Measurements from ENCODE around the gene TSPEAR.
"Not testable (repeated sequence)": the region's sequence is repeated elsewhere in the genome, so short reads cannot be mapped to it uniquely, and the experiment has no call there.

The TSPEAR gene

DNA sequence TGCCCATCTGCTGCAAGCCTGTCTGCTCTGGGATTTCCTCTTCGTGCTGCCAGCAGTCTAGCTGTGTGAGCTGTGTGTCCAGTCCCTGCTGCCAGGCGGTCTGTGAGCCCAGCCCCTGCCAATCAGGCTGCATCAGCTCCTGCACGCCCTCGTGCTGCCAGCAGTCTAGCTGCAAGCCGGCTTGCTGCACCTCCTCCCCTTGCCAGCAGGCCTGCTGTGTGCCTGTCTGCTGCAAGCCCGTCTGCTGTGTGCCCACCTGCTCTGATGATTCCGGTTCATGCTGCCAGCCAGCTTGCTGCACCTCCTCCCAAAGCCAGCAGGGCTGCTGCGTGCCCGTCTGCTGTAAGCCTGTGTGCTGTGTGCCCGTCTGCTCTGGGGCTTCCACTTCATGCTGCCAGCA is 110.3 kb downstream of the TSPEAR start:
- not testable (repeated sequence) for DNase-seq

DNA sequence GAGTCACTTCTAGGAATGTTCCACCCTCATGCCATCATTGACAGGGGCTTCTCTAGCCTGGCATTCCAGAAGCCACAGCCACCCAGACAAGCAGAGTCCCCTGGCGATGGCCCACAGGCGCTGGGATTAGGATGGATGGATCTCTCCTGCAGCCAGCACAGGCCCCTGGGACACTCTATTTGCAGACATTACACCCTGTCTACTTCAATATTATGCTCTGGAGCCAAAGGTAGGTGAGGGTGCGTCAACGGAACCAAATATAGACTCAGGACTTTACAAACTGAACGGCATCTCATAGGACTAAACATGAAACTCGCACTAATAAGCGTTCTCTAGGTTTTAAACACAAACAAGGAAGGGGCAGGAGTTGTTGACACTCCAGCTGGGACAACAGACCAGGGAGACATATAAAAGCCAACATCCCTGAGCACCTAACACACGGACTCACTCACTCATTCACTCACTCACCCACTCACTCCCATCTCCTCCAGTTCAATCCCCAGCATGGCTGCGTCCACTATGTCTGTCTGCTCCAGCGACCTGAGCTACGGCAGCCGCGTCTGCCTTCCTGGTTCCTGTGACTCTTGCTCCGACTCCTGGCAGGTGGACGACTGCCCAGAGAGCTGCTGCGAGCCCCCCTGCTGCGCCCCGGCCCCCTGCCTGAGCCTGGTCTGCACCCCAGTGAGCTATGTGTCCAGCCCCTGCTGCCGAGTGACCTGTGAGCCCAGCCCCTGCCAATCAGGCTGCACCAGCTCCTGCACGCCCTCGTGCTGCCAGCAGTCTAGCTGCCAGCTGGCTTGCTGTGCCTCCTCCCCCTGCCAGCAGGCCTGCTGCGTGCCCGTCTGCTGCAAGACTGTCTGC is 111.0 kb downstream of the TSPEAR start, which contains the start of gene KRTAP10-7:
TSS of gene KRTAP10-7 (plus strand) at position 480 of the 861 bp plus-strand sequence. CDS start at position 505, 25 bp downstream.
- DNase-seq = not testable (repeated sequence)

DNA sequence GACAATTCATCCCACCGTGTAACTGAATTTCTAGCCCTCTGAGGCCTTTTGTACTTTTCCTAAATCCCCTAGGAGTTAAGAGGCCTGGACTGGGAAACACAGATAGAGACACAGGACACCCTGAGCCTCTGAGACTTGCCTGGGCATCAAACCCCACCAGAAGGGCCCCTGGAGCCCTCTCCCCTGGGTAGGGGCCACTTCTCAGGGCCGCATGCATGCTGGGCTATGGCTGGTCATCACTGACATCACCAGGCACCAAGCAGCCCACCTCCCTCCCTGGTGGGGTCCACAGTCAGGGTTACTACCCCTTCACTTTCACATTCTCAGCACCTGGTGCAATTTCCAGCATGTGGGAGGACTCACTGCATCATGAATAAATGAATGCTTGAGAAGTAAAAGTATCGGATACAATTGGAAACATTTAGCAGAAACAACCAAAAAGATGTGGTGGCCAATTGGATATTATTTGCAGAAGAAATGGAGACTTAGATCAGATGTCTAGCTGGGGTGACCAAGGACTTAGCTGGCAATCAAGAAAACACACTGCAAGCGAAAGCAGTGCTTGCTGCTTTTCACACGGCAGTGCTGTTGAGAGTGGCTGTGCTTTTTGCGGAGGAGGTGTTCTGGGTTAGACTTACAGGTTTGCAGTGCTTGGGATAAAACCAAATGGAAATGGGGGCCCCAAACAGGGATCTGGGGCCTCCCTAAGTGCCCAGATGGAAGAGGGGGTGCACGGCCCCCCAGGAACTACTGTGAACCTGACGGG is 111.9 kb downstream of the TSPEAR start:
- DNase-seq = no peak

DNA sequence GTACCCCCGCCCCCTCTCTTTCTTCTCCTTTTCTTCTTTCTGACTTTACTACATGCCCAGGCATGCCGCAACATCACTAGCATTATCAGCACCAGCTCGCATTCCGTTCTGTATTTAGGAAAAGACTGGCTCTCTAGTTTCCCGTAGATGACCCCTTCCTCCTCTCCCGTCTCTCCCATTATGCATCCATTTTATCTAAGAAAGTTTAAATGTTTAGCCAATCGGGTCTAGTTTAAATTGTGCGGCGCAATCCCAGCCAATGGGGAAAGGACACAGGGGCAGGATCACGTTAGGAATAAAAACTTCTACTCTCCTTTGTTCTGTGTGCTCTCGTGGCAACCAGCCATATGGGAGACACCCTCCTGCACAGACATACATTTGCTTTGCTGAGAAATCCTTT is 113.3 kb downstream of the TSPEAR start:
- DNase-seq = no peak

DNA sequence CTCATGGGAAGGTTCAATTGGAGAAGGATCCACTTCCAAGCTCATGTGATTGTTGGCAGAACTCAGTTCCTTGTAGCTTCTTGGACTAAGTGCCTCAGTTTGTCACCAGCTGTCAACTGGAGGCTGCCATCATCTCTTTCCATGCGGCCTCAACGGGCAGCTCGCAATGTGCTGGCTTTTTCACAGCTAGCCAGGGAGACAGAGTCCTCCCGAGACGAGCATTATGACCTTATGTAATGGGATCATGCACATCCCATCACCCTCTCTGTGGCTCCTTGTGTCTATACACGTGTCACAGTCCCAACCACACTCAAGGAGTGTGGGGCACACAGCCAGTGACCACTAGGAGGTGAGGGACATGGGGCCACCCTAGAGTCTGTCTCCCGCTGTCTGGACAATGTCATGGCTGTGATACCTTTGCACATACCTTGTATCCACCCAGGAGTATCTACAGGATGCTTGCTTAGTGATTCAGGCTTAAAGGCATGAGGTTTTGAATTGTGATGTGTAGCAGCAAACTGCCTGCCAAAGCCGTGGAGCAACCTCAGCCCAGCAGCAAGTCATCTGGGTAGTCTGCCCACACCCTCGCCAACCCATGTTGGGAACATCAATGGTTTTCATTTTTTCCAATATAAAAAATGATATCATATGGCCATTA is 115.2 kb downstream of the TSPEAR start:
- no peak for DNase-seq

DNA sequence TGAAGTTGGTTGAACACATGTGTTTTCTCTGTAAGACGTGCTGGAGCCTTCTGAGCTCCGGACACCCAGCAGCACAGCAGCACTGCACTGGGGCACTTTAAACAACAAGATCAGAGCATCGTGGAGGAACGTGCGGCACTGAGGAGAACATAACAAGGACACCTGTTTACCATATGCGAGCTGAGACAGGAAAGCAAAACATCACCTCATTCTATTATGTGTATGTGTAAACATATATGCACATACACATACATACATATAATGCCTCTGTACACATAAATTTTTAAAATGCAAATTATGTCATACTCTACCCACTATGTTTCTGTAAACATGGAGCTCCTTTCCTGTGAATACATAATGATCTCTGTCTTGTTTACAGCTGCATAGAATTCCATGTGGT is 115.8 kb downstream of the TSPEAR start:
- no peak for DNase-seq

DNA sequence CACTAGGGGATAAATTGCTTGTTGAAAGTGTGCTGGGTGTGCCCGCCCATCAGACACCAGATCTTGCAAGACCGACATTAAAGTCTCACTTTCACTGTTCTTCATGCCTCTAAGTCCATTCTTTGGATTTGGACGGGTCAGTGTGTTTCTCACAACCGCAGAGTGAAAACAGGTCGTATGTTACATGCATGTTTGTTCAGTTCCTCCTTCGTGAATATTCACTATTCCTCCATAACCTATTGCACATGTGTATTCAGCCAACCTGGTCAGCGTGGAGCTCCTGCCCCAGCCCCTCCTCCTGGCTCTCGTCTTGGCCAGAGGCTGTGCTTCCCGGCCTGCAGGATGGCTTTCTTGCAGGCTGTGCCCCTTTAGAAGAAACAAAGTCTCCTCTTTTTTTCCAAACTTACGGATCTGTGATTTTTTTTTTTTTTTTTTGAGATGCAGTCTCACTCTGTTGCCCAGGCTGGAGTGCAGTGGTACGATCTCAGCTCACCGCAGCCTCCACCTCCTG is 116.9 kb downstream of the TSPEAR start:
- no peak for DNase-seq

DNA sequence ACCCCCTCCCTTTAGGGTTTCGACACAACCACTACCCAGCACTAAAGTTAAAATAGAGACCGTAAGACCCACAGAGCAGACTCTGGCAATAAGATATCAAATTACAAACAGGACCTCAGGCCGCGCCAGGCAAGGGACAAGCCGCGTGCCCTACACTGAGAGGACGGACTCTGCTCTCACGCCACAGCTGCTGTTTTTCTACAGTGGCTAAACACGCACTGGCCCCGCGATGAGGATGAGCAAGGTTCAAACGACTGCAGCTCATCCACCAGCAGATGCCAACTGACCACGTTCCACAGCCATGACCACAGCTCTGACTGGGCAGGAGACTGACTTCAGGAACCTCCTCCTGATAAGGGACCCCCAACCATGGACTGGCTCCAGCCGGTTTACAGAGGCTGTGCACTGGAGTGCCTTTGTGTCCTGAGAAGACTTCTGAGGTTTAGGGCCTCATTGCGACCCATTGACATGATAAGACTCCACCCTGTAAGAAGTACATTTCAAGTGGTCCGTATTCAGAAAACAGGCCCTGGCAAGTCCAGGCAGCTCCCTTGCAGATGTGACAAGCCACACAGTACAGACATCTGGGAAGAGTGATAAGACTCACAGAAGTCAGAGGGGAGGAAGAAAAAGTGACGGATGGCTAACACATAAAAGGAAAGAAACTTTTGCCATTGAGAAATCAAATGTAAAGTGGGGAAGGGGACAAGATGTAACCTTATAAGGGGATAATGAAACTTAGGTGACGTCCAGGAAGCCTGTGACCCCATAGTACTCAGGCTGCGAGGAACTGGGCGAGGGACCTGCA is 117.6 kb downstream of the TSPEAR start:
- no peak for DNase-seq

DNA sequence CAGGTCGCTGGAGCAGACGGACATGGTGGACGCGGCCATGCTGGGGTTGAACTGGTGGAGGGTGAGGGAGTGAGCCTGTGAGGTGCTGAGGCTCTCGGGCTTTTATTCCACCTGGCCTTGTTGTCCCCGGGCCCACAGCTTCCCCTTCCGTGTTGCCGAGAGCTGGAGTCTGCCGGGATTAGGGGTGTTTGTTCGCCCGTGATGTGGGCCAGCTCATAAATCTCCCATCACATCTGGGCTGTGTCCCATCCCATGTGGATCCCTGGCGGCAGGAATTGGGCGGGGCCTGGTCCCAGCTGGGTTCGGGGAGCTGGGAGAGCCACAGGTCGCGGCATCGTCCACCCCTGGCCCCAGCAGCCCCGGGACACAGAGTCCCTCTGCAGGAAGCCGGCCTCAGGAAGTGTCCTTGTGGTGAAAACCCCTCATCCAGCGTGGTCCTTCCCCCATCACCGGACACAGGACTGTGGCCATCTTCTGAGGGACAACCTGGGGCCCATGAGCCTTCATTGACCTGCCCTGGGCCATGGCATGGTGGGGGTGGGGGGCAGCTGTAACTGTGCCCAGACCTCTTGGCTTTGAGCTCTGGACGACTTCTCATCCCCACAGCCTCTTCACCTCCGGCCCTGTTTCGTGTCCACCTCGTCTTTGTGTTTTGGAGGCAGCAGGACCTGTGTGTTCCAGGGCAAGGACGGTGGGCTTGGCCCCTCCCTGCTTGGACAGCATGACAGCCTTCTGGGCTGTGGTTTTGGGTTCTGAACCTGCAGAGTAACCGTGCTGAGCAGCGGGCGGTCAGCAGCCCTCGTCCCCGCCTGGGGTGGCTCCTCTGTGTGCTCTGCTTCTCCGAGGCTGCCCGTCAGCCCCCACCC is 118.7 kb downstream of the TSPEAR start, which contains the start of gene KRTAP10-6:
TSS of gene KRTAP10-6 (minus strand) at position 60 of the 866 bp plus-strand sequence. CDS start at position 39, 21 bp downstream.
- no peak for DNase-seq

DNA sequence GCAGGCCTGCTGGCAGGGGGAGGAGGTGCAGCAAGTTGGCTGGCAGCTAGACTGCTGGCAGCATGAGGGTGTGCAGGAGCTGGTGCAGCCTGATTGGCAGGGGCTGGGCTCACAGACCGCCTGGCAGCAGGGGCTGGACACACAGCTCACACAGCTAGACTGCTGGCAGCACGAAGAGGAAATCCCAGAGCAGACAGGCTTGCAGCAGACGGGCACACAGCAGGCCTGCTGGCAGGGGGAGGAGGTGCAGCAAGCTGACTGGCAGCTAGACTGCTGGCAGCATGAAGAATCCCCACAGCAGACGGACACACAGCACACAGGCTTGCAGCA is 119.6 kb downstream of the TSPEAR start:
- not testable (repeated sequence) for DNase-seq

DNA sequence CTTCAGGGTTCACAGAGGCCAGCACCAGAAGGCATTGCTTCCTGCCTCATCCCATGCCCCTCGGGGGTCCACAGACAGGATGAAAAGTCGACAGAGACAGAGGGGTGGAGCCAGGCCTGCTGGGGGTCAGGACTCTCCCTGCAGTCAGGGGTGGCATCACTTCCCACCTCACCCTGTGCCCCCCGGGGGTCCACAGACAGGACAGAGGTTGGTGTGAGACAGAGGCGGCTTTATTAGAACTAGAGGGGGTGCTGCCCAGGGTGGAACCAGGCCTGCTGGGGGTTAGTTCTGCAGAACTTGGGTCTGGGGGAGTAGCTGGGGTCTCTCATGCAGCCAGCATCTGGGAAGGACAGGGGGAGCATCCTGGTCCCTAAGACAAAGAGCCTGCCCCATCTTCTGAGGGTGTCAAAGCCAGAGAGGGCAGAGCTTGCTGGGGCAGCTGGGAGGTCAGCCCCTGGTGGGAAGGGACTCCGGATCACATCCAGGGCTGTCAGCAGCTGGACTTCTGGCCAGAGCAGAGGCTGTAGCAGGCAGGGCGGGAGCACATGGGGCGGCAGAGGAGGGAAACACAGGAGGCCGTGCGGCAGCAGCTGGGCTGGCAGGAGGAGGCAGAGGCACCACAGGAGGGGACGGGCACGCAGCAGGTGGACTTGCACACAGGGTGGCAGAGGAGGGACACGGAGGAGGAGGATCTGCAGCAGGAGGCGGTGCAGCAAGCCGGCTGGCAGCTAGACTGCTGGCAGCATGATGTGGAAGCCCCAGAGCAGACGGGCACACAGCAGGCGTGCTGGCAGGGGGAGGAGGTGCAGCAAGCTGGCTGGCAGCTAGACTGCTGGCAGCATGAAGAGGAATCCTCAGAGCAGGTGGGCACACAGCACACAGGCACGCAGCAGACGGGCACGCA is 120.2 kb downstream of the TSPEAR start:
- not testable (repeated sequence) for DNase-seq

DNA sequence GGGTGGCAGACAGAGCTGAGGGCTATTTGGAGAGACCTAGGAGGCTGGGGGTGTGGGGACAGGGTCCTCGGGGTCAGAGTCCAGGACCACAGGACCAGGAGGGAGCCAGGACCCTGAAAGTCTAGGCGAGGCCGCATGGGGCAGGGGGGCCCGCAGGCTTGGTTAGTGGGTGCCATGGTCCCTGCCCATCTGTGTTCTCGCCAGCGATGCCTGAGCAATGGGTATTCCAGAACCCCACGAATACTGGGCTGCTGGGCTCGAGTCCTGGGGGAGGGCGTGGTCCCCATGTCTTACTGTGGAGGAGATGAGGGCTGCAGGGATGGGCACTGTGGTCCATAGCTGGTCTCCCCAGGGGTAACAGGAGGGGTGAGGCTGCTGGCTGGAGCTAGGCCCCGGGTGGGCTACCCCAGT is 121.1 kb downstream of the TSPEAR start:
- DNase-seq = no peak

DNA sequence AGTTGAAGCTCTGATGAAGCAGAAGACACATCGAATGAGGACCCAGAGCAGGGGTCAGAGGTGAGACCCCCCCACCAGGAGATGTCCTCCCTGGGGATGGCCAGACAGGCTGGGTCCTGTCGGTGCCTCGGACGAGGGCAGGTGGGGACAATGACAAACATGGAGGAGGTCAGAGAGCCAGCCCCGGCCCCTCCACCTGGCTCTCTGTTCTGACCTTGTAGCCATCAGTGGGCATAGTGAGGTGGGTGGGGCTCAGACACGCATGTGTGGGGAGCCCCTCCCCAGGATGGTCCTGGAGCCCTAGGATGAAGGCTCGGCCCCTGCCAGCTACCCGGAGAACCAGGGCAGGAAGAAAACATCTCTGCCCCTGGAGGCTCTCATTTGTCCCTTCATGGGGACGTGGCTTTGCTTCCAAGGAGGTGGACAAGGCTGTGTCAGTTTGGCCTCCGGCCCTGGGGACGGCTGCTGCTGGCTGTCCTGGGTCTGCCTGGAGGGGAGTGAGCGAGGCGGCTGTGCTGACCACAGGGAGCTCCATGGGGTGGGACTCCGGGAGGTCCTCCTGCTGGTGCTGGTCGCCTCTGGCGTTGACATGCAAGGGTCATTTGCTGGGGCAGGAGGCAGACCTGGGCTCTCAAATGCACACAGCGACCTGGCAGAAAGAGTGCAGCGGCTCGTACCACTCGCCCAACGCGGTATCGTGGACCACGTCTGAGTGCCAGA is 121.6 kb downstream of the TSPEAR start:
- DNase-seq = no peak

DNA sequence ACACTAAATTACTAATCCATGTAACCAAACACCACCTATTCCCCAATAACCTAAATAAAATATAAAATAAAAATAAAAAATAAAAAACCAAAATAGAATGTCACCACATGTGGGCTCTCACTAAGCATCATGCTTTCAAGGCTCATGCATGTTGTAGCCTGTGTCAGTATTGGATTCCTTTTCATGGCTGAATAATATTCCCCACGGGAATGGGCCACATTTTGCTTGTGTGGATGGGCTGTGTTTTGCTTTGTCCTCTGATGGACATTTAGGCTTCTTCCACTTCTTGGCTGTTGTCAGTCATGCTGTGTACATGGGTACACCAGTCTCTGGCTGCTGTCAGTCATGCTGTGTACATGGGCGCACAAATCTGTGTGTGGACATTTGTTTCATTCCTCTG is 122.3 kb downstream of the TSPEAR start:
- DNase-seq = no peak

DNA sequence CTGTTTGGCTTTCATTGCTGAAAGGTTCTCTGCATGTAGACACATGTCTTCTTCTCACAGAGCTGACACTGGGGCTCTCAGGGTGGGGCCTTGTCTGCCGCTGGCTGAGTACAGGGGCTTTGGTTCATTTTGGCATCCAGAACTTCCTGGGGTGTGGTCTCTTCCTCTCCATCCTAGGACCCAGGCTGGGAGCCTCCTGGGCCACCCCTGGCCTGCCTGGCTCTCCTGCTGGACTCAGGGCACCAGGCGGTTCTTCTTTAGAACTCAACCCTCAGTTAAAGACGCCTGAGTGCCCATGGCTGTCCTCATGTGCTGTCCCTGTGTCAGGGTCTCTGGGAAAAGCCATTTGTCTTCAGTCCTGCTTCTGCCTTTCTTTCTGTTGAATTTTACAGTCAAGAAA is 125.5 kb downstream of the TSPEAR start:
- no peak for DNase-seq

DNA sequence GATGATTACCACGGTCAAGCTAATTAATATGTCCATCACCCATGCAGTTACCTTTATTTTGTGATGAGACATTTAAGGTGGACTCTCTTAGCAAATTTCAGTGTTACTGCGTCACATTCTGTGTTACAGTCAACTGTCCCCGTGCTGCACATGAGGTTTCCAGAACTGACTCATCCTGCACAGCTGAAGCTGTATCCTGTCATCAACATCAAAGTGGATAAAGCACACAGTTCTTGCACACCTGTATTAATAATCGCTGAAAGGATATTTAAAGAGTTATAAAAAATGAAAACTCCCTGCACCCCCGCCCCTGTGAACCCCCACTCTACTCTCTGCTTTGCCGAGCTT is 127.6 kb downstream of the TSPEAR start:
- DNase-seq = no peak

DNA sequence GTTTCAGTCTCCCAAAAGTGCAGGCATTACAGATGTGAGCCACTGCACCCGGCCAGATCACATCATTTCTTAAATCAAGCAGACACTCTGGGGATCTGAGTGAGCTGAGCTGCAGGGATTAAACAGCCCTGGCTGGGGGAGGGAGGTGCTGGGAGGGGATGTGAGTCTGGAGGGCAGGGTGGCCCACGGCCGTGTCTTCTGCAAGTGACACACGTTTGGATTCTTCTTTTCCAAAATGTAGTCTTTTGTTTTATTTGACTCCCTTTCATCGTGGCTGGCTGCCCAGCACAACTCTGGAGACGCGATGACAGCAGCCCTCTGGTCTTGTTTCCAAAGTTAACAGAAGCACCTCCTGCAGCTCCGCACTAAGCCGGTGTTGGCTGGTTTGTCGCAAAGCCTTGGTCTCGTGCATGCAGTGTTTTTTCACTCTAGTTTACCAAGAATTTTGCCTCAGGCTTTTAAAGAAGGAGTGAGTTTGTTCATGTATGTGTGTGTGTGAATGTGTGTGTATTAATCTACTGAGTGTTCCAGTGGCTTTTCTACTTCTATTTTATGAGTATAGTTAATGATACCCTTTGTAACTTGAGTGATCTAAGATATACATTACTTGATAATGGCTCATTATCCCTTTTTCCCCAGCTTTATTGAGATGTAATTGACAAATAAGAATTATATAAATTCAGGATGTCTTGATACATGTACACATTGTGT is 128.1 kb downstream of the TSPEAR start:
- DNase-seq = no peak

DNA sequence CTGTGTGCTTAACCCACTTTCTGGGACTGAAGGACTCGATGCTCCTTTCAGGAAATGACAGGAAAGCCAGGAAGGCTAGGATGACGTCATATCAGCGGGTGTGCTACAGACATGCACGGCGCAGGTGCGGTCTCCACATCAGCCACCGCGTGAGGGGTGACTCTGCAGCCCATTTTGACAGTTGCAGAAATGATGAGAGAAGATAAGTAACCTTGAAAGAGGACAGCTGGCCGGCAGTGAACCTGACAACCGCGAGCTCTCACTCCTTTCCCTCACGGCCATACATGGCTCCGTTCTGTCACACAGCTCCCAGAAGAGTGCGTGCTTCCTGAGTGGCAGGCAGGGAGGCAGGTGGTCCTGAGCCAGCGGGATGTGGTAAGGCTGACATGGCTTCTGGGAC is 129.3 kb downstream of the TSPEAR start:
- no peak for DNase-seq

DNA sequence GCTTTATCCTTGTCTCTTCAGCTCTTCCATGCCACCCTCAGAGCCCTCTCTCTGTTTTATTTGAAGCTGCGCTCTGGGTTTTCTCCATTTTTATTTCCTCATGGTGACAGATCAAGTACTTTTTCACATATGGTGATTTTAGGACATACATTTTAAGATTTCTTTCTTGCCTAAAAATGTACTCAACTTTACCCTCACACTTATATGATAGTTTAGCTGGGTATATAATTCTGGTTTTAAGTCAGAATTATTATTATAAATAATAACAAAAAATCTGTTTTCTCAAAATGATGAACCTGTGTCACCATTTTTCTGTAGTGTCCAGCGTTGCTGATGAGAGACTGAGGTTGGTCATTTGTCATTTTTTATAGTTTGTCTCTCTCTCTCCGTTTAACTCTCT is 130.2 kb downstream of the TSPEAR start:
- no peak for DNase-seq
